ENCODE measurements around the gene PERM1.
"Not testable (repeated sequence)": the region's sequence is repeated elsewhere in the genome, so short reads cannot be mapped to it uniquely, and the experiment has no call there.

PERM1 gene

DNA sequence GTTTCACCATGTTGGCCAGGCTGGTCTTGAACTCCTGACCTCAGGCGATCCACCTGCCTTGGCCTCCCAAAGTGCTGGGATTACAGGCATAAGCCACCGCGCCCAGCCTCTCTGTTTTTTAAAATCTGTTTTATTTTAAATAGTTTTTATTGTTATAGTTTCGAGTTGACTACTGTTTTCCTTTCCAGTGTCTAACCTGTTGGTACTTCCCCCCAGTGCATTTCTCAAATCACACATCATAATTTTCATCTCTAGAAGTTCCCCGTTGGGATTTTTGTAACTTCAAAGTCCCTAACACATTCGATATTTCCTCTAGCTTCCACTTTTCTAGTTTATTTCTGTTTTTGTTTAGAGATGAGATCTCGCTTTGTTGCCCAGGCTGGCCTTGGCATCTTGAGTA is 10.5 kb upstream of the PERM1 start:
- H3K4me3 ChIP-seq (ENCODE audit: low read depth, low read length), result no peak overlapping the region
- TF ChIP-seq, protein P1, sequence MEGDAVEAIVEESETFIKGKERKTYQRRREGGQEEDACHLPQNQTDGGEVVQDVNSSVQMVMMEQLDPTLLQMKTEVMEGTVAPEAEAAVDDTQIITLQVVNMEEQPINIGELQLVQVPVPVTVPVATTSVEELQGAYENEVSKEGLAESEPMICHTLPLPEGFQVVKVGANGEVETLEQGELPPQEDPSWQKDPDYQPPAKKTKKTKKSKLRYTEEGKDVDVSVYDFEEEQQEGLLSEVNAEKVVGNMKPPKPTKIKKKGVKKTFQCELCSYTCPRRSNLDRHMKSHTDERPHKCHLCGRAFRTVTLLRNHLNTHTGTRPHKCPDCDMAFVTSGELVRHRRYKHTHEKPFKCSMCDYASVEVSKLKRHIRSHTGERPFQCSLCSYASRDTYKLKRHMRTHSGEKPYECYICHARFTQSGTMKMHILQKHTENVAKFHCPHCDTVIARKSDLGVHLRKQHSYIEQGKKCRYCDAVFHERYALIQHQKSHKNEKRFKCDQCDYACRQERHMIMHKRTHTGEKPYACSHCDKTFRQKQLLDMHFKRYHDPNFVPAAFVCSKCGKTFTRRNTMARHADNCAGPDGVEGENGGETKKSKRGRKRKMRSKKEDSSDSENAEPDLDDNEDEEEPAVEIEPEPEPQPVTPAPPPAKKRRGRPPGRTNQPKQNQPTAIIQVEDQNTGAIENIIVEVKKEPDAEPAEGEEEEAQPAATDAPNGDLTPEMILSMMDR (IDR thresholded peaks at IDR 0.05; ENCODE audit: borderline replicate concordance, insufficient read depth, low read depth, low read length), result no peak

DNA sequence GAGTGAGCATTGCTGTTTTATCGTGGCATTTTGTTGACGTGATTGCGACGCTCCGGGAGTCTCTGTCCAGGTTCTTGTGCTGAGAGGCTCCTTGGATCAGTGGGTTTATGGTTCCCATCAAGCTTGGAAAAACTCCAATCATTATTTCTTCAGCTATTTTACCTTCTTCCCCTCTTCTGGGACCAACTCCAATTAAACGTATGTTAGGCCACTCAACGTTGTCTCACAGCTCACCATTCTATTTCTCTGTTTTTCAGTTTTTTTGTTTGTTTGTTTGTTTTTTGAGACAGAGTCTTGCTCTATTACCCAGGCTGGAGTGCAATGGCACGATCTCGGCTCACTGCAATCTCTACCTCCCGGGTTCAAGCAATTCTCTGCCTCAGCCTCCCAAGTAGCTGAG is 10.0 kb upstream of the PERM1 start:
- TF ChIP-seq, protein P1 (IDR thresholded peaks at IDR 0.05; ENCODE audit: borderline replicate concordance, insufficient read depth, low read depth, low read length), result no peak
- no peak overlapping the region for H3K4me3 ChIP-seq (ENCODE audit: low read depth, low read length)

DNA sequence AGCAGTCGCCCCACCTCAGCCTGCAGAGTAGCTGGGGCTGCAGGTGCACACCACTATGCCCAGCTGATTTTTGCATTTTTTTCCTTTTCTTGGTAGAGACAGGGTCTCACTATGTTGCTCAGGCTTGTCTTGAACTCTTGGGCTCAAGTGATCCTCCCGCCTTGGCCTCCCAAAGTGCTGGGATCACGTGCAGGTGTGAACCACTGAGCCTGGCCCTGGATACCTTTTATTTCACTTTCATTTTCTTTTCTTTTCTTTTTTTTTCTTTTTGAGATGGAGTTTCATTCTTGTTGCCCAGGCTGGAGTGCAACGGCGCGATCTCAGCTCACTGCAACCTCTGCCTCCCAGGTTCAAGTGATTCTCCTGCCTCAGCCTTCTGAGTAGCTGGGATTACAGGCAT is 9.4 kb upstream of the PERM1 start:
- H3K4me3 ChIP-seq (ENCODE audit: low read depth, low read length), result not testable (repeated sequence)

DNA sequence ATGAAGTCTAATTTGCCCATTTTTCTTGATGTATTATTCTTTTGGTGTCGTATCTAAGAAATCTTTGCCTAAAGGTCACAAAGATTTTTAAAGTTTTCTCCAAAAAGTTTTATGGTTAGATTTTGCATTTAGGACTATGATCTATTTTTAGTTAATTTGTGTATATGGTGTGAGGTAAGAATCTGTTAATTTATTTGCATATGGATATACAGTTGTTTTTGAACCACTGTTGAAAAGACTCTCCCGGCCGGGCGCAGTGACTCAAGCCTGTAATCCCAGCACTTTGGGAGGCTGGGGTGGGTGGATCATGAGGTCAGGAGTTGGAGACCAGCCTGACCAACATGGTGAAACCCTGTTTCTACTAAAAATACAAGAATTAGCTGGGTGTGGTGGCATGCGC is 6.2 kb upstream of the PERM1 start:
- H3K4me3 ChIP-seq (ENCODE audit: low read depth, low read length), result not testable (repeated sequence)

DNA sequence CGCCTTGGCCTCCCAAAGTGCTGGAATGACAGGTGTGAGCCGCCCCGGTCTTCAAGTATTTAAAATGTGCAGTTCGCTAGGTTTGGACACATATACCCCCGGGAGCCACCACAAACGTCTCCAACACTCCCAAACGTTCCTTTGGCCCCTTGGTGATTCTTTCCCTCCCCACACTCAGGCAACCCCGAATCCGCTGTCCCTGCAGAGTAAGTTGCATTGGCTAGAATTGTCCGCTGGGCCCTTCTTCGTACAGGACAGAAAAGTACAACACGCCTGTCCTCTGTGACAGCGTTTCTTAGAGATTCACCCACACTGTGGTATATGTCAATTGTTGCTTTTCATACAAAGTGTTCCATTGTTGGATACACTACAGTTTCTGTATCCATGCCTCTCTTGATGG is 3.2 kb upstream of the PERM1 start:
- TF ChIP-seq, protein P1 (IDR thresholded peaks at IDR 0.05; ENCODE audit: borderline replicate concordance, insufficient read depth, low read depth, low read length), result no peak
- H3K4me3 ChIP-seq (ENCODE audit: low read depth, low read length), result no peak overlapping the region

DNA sequence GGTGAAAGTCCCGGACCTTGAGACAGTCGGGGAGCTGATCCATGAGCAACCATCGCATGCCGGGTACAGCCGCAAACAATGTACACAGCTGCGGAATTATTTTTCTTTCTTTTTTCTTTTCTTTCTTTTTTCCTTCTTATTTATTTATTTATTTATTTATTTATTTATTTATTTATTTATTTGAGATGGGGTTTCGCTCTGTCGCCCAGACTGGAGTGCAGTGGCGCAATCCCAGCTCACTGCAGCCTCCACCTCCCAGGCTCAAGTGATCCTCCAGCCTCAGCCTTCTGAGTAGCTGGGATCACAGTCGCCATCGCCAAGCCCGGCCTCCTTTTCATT is 2.6 kb upstream of the PERM1 start:
- H3K4me3 ChIP-seq (ENCODE audit: low read depth, low read length), result no peak overlapping the region

DNA sequence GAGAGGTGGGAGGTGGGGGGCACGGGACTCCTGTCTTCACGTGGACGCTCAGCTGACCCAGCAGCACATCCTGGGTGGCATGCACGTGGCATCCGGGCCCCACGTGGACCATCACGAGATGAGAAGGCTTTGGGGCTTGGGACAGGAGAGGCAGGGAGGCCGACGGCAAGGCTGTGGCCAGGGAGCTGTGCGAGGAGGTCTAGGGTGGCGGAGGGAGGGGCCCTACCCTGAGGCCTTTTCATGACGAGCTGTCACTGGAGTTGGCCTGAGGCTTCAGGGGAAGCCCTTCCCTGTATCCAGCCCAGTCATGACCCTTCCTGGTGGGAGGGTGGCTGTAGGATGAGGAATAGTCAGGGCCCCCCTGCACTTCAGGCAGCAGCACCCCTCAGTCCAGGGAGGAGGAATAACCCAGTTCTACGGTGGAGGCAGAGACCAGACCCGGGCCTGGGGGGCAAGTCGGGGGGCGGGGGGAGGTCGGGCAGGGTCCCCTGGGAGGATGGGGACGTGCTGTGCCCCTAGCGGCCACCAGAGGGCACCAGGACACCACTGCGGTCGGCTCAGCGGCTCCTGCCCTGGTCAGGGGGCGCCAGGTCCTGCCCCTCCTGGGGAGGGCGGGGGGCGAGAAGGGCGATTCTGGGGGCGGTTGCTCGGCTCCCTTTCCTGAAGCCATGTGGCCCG is 2.0 kb upstream of the PERM1 start:
- H3K4me3 ChIP-seq (ENCODE audit: low read depth, low read length), result no peak overlapping the region

More for the DNA sequence above, 2.6 kb upstream of the PERM1 start:
- TF ChIP-seq, protein P1 (IDR thresholded peaks at IDR 0.05; ENCODE audit: borderline replicate concordance, insufficient read depth, low read depth, low read length), result no peak

DNA sequence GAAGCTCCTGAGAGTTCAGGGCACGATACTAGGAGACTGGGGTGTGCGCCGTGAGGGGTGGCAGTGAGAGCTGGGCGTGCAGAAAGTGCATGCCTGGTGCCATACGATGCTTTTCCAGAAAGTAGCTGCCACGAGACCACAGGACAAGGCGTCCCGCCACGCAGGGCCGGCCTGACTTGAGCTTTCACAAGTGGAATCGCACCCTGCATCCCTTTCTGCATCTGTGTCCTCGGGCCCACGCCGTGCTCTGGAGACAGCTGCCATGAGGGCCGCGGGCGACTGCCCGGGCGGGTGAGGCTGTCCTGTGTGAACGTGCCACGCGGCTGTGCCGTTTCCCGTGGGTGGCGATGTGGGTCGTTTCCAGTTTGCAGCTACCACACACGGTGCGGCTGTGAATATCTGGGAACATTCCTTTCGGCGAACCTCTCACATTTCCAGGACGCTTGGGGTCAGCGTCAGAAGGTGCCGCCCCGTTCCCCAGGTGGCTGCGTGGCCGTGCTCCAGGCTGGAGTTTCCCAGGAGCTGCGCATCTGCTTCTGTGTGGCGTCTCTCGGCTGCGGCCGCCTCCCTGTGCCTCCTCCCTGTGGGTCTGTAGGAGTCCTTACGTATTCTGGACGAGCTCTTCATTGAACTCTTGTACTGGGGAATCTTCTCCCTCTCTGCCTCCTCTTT is 1.0 kb upstream of the PERM1 start:
- TF ChIP-seq, protein P1 (IDR thresholded peaks at IDR 0.05; ENCODE audit: borderline replicate concordance, insufficient read depth, low read depth, low read length), result no peak
- no peak overlapping the region for H3K4me3 ChIP-seq (ENCODE audit: low read depth, low read length)

More for the DNA sequence above, 2.0 kb upstream of the PERM1 start:
- TF ChIP-seq, protein P1 (IDR thresholded peaks at IDR 0.05; ENCODE audit: borderline replicate concordance, insufficient read depth, low read depth, low read length), result peak; percentile 93
